ENCODE data around the gene CNTN6.

The CNTN6 gene

GRCh38 chr3:1439395-1439794 is 346.6 kb downstream of the CNTN6 start:
- DNase-seq = no peak

DNA sequence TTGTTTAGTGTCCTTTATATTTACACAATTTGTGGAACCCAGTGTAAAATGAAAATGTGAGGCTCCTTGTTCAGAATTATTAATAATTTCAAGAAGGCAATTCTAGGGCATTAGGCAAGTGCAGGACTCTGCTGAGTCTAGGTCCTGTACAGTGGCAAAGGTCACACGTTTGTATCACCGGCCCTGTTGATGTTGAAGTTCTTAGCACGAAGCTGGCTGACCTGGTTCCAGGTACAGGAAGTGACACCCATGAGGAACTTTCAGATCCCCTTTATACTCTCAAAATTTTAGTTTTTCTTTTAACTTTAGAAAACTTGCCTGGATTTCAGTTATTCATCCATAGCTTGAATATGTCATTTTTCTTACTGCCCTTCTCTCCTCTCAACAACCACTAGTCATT is 349.4 kb downstream of the CNTN6 start:
- no peak for DNase-seq

GRCh38 chr3:1444195-1444594 is 351.4 kb downstream of the CNTN6 start:
- no peak for DNase-seq

GRCh38 chr3:1446531-1446930 is 353.7 kb downstream of the CNTN6 start:
- no peak for DNase-seq

- DNase-seq = no peak
Measured at GRCh38 chr3:1447452-1447851, 354.6 kb downstream of the CNTN6 start.

DNA sequence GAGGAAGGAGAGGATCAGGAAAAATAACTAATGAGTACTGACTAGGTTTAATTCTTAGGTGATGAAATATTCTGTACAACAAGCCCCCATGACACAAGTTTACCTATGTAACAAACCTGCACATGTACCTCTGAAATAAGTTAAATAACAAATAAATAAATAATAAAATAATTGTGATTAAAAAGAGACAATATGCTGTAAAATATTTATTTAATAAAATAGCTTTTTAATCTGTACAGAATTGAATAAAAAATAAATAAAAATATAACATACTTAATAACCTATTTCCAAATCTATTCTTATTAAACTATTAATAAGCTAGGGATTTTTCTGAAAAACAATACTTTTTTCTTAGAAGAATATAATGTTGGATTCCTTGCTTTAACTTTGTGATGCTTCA is 355.6 kb downstream of the CNTN6 start:
- no peak for DNase-seq
